ENCODE results near the gene PIK3C2B.

- TF ChIP-seq POLR2A (IDR thresholded peaks at IDR 0.05; ENCODE audit: low read length): no peak
- TF ChIP-seq GATA1 (IDR thresholded peaks at IDR 0.05; ENCODE audit: low read depth, low read length): no peak
Measured at GRCh38 chr1:204454476-204454875, 40.1 kb downstream of the PIK3C2B start.
